Fibroblast of skin of scalp (primary cell): ENCODE measurements around the gene SCD.
A peak's percentile ranks its signal among the peaks of the same experiment; 100 is the strongest.

ENCODE experiments used
- DNase-seq: peaks from one replicate; pipeline ENCODE4 v3.0.0-alpha.2; 2013

SCD gene

DNA sequence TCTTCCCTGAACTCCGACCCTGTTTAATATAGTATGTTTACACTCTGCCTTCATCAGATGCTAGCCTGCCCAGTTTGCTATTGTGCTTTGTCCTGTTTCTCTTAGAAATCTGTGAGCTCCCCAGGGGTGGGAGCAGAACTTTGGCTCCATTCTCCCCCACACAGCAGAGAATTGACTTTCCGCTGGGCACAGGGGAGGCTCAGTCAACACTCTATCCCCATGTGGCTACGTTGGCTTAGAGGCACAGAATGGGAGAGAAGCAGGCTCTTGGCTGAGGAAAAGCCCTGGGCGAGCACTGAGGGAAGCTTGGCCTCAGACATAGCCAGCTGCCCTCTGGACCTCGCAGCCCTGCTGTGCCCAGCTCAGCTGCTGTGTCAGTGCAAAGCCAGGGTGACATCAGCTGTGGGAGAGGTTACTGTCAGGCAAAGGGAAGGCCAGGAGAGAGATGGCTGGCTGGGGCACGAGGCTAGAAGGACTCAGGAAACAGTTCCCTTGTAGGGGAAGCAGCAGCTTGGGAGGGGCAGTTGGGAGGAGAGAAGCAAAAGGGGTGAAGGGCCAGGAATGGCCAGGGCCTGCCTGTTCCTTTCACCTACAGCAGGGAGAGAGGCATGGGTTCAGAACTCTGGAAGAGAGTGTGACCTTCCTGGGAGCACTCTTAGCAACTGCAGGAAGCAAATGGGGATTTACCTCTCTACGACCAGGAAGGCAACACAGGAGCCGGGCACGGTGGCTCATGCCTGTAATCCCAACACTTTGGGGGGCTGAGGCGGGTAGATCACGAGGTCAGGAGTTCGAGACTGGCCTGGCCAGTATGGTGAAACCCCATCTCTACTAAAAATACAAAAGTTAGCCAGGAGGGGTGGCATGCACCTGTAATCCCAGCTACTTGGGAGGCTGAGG lies 5.8 kb upstream of the SCD start:
- no peak for DNase-seq

- peak; percentile 61 for DNase-seq
Measured at GRCh38 chr10:100341953-100342626, 4.9 kb upstream of the SCD start.

- no peak for DNase-seq
Measured at GRCh38 chr10:100342627-100342972, 4.4 kb upstream of the SCD start.

DNA sequence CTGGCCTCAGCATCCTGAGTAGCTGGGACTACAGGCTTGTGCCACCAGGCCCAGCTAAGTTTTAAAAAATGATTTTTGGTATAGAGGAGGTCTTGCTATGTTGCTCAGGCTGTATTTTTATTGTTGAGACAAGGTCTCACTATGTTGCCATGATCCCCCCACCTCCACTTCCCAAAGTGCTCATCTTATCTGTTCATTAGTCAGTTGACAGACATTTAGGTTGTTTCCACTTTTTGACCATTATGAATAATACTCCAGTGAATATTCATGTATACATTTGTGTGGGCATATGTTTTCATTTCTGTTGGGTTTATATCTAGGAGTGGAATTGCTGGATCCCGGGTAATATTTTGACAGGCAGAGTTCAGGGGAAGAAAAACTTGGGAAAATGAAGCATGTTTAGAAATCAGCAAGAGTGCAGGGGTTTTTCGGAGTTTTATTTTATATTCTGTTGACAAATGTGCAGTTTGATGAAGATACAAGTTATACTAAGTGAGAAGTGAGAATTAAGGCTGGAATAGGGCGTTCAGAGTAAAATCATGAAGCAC lies 2.7 kb upstream of the SCD start:
- no peak for DNase-seq

DNA sequence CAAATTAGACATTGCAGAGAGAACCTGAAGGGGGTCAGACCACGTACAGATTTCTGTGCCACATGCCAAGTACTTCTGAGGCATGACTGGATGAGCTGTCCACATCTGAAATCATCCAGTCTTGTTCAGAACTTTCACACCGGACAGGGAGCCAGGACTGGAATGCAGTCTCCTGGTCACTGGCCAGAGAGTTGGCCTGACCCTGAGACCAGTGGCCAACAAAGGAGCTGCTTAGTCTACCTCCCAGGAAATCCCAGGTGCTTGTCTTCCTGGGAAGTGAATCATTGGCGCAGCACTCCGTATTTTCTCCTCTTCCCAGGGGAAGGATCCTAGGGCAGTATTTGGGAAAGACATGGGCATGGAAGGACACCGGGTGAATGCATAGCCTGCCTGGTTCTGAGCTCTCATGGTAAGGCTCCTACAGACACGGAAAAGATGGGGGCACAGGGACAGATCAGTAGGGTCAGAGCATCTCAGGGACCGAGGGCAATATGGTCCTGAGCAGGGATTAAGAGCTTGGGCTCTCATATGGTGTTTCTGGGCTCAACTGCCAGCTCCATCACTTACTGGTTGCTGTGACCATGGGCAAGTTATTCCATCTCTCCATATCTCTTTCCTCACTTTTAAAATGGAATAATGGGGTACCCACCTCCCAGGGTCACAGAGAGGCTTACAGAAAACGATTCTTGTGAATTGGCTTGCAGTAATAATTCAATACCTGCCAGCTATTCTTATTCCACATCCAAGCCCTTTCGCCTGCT lies 1.3 kb upstream of the SCD start:
- DNase-seq, result peak; percentile 31

- DNase-seq, result peak; percentile 71
Measured at GRCh38 chr10:100346351-100346764, 675 bp upstream of the SCD start.

DNA sequence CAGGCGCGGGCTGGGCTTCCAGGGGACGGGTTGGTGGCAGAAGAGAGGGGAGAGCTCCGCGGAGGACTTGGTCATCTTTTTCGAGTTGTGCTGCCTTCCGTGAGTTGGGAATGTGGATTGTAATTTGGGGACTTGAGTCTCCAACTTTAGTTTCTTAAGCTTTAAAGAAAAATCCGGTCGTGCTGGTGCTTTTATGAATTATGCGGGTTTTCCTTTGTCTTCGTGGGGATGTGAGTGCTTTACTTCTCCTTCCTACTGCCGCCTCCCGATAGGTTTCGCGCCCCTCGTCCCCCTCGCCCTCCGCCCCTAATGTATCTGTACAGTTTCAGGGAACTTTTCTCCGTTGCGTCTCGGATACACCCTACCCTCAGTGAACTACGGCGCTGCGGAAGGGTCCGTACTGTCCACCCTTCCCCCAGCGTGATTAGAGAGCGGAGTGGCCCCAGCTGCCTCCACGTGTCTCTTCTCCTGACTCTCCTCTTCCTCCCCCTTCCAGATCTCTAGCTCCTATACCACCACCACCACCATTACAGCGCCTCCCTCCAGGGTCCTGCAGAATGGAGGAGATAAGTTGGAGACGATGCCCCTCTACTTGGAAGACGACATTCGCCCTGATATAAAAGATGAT lies 649 bp downstream of the SCD start:
- peak; percentile 22 for DNase-seq

- no peak for DNase-seq
Measured at GRCh38 chr10:100348389-100348927, 1.4 kb downstream of the SCD start.

- no peak for DNase-seq
Measured at GRCh38 chr10:100349087-100349486, 2.1 kb downstream of the SCD start.

GRCh38 chr10:100349672-100350071 lies 2.6 kb downstream of the SCD start:
- DNase-seq, result no peak

DNA sequence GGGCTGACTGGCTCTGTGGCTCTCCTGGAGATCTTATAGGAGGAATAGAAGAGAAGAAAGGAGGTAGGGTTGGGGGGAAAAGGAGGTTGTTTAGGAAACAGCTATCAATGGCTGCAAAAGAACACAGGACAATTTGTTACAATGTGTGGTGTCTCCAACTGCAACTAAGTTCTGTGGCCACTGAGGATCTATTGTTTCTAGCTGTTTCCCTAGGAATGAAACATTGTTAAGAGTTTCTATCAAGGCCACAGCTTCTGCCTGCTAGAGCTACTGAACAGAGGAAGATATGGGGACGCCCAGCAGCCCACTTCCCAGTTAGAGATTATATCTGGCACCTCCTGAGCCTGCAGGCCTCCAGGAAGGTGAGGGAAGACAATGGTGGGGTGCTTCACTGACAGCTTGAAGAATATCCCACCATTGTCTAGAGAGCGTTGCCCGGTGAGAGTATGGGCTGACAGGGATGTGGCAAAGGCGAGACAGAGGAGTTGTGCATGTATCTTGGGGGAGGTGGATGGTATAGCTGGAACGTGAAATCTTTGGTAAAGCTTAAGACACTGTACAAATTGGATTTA lies 4.0 kb downstream of the SCD start:
- DNase-seq, result no peak

- no peak for DNase-seq
Measured at GRCh38 chr10:100353770-100354485, 6.9 kb downstream of the SCD start.

DNA sequence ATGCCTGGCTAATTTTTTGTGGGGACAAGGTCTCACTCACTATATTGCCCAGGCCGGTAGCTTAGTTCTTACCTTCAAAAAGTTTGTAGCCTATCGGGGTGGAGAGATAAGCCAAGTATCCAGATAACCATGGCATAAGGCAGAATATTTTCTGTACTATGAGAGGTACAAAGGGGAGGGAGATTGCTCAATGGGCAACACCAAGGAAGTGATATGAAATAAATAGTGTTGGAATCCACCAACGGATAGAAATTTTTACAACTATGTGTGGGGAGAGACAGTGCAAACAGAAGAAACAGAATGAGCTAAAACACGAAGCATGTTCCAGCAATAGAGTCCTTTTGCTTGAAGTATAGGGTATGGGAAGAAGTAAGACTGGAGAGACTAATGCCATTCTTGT lies 8.1 kb downstream of the SCD start:
- no peak for DNase-seq

- DNase-seq, result no peak
Measured at GRCh38 chr10:100356067-100357017, 9.3 kb downstream of the SCD start.

GRCh38 chr10:100357059-100357858 lies 10.2 kb downstream of the SCD start:
- DNase-seq, result no peak

DNA sequence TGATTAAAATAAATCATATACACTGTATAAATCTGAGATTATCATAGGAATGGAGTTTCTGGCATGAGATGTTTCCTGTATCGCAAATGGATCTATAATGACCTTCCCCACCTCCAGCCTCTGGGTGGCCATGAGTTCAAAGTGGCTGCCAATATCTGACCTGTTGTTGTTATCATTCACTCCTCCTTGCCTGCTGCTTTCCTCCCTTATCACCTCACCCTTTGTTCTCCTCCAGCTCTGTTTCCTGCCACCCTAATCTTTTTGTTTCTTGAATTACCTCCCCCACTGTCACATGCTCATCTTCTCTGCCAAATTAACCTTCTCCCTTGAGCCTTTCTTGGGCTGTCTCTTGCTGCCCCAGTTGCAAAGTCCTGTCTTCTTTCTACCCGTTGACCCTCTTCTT lies 12.0 kb downstream of the SCD start:
- DNase-seq, result no peak

DNA sequence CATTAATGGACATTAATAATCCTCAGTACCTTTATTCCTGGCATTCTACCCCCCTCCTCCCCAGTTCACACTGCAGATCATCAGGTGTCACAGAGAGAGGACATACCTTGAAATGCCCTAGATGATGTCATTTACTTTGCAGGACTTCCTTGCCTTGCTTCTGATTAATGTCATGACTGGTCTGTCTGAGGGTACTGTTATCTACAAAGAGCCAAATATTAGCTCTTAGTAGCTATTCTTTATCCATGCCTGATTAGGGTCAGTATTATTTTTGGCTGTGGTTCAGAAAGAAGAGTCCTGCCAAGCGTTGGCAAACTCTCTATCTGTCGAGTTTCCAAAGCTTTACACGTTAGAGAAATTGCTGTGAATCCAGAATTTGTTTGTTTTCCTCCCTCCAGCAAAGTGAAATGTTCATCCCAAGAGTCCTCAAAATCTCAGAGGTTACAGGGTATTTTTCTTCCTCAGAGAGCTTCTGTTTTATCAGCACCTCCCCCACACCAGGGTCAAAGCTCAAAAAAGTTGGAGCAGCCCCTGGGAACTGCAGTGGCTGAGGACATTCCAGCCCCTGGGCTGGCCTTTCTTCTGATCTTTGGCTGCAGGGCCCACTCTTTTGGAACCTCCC lies 12.6 kb downstream of the SCD start:
- no peak for DNase-seq

GRCh38 chr10:100360234-100360633 lies 13.2 kb downstream of the SCD start:
- DNase-seq, result no peak
